ENCODE results near the gene LRRK1.

Gene LRRK1

DNA sequence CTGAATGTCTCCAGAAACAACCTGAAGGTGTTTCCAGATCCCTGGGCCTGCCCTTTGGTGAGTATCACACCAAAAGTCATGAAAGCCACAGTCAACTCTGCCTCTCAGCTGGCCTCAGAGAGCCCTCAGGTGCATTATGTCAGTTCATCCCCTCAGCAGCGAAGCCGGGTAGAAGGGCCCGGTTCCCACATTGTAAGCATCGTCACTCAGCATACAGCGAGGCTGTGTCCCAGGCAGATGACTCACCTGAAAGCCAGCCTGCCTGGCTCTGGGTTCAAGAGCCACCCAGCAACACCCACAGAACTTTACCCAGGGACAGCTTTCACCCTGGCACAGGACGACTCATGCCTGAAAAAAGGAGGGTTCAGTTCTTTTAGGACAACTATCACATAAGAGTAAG, 91.6 kb downstream of the LRRK1 start:
- no peak for DNase-seq

DNA sequence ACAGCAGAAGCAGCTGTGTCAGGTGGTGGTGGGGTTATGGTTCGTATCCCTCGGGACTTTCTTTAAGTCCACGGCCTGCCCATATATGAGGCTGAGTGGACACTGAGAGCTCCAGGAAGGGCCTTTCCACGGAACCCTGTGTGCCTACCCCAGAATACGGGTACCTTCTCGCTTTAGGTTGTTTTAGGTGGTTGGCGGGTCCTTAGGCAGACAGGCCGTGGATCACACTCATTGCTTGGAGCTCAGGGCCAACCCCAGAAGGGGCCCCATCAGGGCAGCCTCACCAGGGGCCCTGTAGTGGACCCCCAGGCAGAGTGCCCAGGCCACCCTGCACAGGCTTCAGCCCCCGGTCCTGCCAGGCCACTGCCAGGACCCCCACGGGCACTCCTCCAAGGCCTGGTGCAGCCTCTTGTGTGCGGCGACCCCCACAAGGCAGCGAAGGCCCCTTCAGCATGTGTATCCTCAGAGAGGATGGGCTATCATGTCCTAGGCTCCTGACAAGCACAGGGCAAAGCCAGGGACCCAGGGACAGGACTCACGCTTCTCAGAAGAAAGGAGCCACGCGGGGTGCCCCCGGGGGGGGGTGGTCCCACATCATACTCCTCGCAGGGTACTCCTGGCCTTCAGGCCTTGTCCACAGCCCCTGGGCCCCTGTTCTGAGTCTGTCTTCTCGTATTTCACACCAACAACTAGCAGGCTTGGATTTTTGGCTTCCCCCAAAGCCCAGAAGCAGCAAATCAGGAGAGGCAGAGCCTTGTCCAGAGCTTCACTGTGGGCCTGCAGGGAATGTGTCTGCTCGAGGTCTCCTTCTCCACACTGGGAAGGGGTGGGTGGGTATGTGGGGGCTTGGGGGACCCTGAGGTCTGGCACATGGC, 93.4 kb downstream of the LRRK1 start:
- no peak for DNase-seq

DNA sequence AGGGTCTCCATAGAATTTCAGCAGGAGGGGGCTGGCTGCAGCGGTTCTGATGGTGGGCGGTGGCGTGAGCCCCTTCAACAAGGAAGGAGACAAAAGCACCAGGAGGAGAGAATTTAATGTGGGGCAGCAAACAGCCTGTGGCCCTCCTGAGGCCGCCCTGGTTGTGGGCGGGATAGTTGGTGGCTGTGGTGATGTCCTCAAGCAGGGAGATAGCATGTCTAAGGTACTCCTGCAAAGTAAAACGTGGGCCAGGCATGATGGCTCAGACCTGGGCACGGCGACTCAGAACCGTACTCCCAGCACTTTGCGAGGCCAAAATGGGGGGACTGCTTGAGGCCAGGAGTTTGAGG, 94.0 kb downstream of the LRRK1 start:
- DNase-seq: no peak

DNA sequence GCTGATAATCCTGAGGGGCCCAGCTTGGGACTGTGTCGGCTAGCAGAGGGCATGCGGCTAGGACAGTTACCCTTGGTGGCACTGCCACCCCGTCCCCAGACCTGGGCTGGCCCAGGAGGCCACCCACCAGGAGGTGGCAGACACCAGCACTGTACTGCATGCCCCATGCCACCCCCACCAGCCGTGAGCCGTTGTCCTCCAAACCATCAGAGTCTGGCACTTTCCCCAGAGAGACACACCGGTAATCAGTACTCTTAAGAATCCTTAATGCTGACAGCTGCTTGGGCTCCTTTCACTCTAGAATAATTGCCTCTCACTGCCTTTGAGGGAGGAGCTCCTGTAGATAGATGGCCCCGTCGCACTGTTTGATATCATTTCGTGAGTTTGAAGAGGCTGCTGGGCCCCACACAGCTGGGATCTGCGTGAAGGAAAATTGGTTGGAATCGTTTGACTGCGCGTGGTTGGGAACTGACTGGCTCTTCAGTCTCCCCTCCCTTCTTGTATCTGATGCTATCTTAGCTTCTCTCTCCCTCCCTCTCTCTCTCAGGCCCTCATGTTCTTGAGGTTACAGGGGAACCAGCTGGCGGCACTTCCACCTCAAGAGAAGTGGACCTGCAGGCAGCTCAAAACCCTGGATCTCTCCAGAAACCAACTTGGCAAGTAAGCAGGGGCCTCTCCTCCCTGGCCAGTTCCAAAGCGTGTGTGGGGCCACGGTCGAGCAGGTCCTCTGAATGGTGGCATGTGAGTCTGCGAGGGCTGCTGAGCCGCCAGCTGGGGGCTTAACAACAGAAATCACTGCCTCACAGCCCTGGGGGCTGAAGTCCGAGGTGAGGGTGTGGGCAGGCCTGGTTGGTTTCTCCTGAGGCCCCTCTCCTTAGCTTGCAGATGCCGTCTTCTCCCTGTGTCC, 94.9 kb downstream of the LRRK1 start:
- DNase-seq: no peak

GRCh38 chr15:101014921-101015841, 96.0 kb downstream of the LRRK1 start:
- no peak for DNase-seq

GRCh38 chr15:101016581-101016980, 97.4 kb downstream of the LRRK1 start:
- no peak for DNase-seq

- no peak for DNase-seq
Measured at GRCh38 chr15:101017093-101017754, 98.1 kb downstream of the LRRK1 start.

- DNase-seq: no peak
Measured at GRCh38 chr15:101018016-101018415, 98.9 kb downstream of the LRRK1 start.

DNA sequence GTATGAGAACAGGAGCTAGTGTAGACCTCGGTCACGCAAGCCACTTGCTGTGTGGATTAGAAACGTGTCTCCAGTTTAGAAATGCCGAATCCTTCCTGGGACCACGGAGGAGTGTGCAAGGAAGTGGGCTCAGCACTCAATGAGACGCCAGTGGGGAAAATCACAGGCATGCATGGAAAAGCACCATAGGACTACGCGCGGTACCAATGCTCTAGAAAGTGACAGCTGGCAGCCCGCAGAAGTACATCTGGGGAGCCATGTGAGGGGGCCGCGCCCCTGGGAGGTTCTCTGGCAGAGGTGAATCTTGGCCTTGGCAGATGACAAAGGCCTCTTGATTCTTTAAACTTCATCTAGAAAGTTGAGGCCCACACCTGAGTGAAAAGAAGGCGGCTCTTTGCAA, 99.3 kb downstream of the LRRK1 start:
- no peak for DNase-seq

DNA sequence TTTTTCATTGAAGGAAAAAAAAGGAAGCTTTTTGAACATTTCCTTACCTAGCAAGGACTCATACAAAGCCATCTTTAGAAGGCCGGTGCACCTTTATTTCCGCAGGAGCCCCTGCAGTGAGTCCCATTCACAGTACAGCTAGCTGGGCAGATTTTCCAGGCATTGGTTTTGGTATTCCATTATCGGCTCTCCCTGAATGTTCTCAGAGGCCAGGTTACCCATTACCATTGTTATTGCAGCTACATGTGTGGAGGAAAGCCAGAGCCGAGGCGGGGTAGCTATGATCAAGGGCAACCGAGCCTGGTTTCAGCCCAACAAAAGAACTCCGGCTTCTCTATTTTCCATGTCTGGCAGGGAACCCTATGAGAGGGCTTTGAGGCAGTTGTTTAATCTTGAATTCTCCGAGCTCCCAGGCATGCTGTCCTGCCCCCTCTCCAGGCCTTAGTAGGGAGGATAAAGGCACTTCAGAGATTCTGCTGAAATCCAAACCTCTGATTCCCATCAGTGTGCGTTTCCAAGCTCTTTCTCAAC, 100.3 kb downstream of the LRRK1 start:
- no peak for DNase-seq

DNA sequence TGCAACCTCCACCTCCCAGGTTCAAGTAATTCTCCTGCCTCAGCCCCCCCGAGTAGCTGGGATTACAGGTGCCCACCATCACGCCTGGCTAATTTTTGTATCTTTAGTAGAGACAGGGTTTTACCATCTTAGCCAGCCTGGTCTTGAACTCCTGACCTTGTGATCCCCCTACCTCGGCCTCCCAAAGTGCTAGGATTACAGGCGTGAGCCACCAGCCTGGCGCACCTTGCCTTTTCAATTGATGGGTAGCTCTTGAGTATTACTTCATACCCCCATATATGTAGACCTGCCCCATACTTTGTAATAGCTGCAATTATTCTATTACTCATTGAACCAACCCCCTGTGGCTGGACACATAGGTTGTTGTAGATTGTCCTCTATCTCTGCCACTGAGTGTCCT, 101.3 kb downstream of the LRRK1 start:
- no peak for DNase-seq

DNA sequence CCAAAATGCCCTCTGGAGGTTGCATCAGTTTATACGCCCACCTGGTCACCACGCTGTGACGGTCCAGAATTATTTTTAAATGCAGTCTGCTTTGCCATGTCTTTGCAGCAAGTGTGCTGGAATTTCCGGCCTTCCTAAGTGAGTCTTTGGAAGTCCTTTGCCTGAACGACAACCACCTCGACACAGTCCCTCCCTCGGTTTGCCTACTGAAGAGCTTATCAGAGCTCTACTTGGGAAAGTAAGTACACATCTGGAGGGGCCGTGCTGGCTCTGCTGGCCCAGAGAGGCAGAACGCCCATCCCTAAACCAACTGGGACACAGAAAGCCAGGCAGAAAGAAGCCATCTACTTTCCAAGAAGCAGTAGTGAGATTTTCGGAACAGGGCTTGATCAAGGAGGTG, 101.8 kb downstream of the LRRK1 start:
- no peak for DNase-seq

DNA sequence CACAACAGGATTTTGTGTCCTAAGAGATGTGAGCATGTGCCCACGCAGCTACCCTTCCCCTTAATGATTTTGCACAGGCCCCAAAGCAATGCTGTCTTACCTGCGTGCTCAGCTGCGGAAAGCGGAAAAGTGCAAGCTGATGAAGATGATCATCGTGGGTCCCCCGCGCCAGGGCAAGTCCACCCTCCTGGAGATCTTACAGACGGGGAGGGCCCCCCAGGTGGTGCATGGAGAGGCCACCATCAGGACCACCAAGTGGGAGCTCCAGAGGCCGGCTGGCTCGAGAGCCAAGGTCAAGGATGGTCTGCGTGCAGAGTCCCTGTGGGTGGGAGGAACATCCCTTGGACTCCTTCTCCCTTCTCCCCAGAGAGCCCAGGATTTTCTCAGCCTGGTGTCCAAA, 103.1 kb downstream of the LRRK1 start:
- no peak for DNase-seq

DNA sequence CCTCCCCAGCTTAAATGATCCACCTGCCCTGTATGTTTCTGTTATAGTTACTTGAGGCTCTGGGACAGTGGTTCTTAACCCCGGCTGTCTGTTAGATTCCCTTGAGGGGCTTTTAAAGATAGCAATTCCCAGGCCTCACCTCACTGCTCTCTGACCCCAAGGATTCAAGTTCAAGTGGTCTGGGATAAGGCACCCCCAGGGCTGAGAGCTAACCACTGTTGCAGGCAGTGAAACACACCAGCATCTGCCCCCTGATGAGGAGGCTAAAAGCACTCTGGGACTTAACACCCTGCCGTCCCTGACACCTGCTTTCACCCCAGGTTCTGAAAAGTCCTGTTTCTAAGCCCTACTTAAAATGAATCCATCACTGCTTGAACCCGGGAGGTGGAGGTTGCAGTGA, 103.7 kb downstream of the LRRK1 start:
- DNase-seq: no peak

- DNase-seq: no peak
Measured at GRCh38 chr15:101023501-101024072, 104.4 kb downstream of the LRRK1 start.

DNA sequence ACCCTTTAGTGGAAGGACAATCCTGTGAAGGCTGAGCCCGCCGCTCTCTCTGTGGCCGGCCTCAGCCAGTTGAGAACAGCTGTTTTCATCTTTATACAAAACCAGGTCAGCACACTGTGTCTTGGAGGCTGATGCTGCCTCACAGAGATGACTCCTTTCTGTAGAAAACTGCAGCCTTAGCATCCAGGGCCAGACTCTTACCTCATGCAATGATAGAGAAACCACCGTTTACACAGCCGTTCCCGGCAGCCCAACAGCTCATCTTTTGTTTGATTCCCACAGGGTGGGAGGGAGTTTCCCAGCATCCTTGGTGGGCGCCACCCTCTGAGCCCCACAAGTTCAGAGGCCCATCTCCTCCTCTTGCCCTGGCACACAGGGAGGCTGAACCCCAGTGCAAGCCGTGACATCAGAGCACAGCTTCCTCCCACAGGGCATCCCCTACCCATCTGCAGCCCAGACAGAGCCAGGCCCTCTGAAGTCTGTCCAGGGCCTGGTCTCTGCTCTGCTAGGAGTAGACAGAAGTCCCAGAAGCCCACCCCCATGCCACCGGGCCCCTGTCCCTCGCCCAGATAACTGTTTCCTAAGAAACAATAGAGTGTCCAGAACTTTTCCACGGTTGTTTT, 105.0 kb downstream of the LRRK1 start:
- no peak for DNase-seq

DNA sequence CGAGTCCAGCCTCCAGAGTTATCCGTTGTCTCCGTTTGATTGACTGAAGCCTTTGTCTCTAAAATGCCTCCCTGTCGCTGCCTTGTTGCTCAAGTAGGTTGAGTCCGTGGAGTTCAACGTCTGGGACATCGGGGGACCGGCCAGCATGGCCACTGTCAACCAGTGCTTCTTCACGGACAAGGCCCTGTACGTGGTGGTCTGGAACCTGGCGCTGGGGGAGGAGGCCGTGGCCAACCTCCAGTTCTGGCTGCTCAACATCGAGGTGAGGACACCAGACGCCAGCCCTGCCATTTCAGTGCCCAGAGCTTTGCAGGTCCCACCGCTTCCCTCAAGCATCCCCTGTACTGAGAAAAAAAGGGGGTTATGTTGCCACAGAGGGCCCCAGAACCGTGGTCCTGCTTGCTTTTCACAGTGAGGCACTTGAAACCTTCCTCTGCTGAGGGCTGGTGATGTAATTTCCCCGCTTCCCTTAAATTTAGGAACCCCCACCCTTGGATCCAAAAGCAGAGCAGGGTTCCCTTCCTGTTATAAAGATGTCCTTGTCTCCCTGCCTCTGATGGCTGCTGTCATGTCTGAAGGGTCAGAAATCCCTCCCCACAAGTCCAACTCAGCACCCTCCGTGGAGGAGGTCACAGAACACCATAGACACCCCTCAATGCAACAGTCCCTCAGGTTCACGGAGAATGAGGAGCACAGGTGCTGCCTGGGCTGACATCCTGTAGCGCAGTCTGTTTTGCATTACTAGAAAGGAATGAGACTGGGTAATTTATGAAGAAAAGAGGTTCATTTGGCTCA, 105.7 kb downstream of the LRRK1 start:
- DNase-seq: no peak

- no peak for DNase-seq
Measured at GRCh38 chr15:101025501-101025885, 106.3 kb downstream of the LRRK1 start.

- DNase-seq: no peak
Measured at GRCh38 chr15:101025896-101026631, 106.9 kb downstream of the LRRK1 start.
